NCI-H2107 treated with DMSO at 0.1 percent for 48 hours (cell line): Measurements from ENCODE around the gene THAP7.
"Not testable (repeated sequence)": the region's sequence is repeated elsewhere in the genome, so short reads cannot be mapped to it uniquely, and the experiment has no call there.

ENCODE experiments used
- DNase-seq: peaks from one replicate; lab custom pipeline; 2025; ENCODE audit not compliant: unreplicated experiment; lab: John Stamatoyannopoulos, UW

THAP7 gene

GRCh38 chr22:21001601-21002325 lies at the start of gene THAP7:
Gene THAP7, minus strand, starts transcription at chr22:21002118. Its CDS starts 207 bp downstream, at chr22:21001911.
- DNase-seq: peak; percentile 83

- no peak for DNase-seq
Observed at GRCh38 chr22:21051145-21051830, 49.4 kb upstream of the THAP7 start.

- not testable (repeated sequence) for DNase-seq
Observed at GRCh38 chr22:21048965-21049364, 47.0 kb upstream of the THAP7 start.

- DNase-seq: not testable (repeated sequence)
Observed at GRCh38 chr22:21048448-21048847, 46.5 kb upstream of the THAP7 start.

GRCh38 chr22:21047730-21048129 lies 45.8 kb upstream of the THAP7 start:
- DNase-seq: no peak

- DNase-seq: no peak
Observed at GRCh38 chr22:21047035-21047661, 45.2 kb upstream of the THAP7 start.

GRCh38 chr22:21045585-21046294 lies 43.8 kb upstream of the THAP7 start, which contains the start of gene LRRC74B:
Gene LRRC74B, plus strand, starts transcription at chr22:21045946. Its CDS starts 41 bp downstream, at chr22:21045987.
- peak; percentile 54 for DNase-seq

GRCh38 chr22:21044931-21045584 lies 43.1 kb upstream of the THAP7 start:
- no peak for DNase-seq

- DNase-seq: no peak
Observed at GRCh38 chr22:21043860-21044535, 42.1 kb upstream of the THAP7 start.

GRCh38 chr22:21042978-21043859 lies 41.3 kb upstream of the THAP7 start:
- no peak for DNase-seq

GRCh38 chr22:21041937-21042336 lies 40.0 kb upstream of the THAP7 start:
- no peak for DNase-seq

- DNase-seq: not testable (repeated sequence)
Observed at GRCh38 chr22:21039158-21039557, 37.2 kb upstream of the THAP7 start.

- no peak for DNase-seq
Observed at GRCh38 chr22:21038405-21038804, 36.5 kb upstream of the THAP7 start.

GRCh38 chr22:21034989-21035388 lies 33.1 kb upstream of the THAP7 start:
- DNase-seq: no peak

- no peak for DNase-seq
Observed at GRCh38 chr22:21033895-21034294, 32.0 kb upstream of the THAP7 start.

- DNase-seq: no peak
Observed at GRCh38 chr22:21032868-21033688, 31.2 kb upstream of the THAP7 start.

GRCh38 chr22:21032037-21032867 lies 30.3 kb upstream of the THAP7 start, which contains the start of gene SLC7A4:
Gene SLC7A4, minus strand, starts transcription at chr22:21032561. Its CDS starts 749 bp downstream, at chr22:21031812.
- DNase-seq: no peak
